IPS DF 6.9 (cell line): ENCODE results near the gene ROBO1.

ENCODE experiments used
- DNase-seq: peaks from one replicate; pipeline ENCODE4 v3.0.0-alpha.2; 2013; ENCODE audit warnings: low read depth, low spot score
- H3K27ac ChIP-seq: one replicate; pipeline ENCODE4 v1.5.1; 2013; ENCODE audit warnings: low read length, control low read depth
- H3K27me3 ChIP-seq: 2 replicates; pipeline ENCODE4 v1.6.1; 2013; ENCODE audit warnings: mild to moderate bottlenecking, low read length; ENCODE audit not compliant: control insufficient read depth, insufficient read depth
- H3K36me3 ChIP-seq: 2 replicates; pipeline ENCODE4 v1.6.1; 2013; ENCODE audit warnings: low read length; ENCODE audit not compliant: control insufficient read depth, insufficient read depth
- H3K4me1 ChIP-seq: 2 replicates; pipeline ENCODE4 v1.6.1; 2013; ENCODE audit warnings: low read length; ENCODE audit not compliant: control insufficient read depth, insufficient read depth
- H3K4me3 ChIP-seq: 2 replicates; pipeline ENCODE4 v1.5.1; 2013; ENCODE audit warnings: mild to moderate bottlenecking, low read length
- H3K9me3 ChIP-seq: 2 replicates; pipeline ENCODE4 v1.6.1; 2013; ENCODE audit warnings: low read length, inconsistent platforms; ENCODE audit not compliant: control insufficient read depth, insufficient read depth
- WGBS: extraction: QIAGEN DNeasy Blood & Tissue Kit; methylation state at CpG from one replicate; pipeline ENCODE4 v1.1.7; 2013; ENCODE audit warnings: mixed read lengths, missing lambda C conversion rate; ENCODE audit not compliant: insufficient read length, insufficient coverage; 5-methylcytosine and 5-hydroxymethylcytosine counted together

ROBO1 gene

DNA sequence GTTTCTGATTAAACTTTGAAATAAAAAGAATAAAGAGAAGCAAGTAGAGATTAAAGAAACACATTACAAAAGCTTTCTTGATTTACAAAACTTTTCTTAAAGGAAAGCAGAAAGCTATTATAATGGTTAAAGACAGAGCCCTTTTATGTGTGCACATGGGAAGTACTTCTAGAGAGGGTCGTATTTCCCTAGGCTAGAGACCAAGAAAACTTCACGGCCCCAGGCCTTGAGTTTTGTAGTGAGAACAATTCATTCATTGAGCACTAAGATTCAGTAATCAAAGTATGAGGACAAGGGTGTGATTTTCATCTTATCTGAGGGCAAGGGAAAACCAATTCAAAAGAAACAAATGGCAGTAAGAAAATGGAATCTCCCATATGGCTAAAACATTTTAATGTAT lies 854.1 kb downstream of the ROBO1 start:
- no CpG with 5 or more reads among the region's 2 CpGs for WGBS
- DNase-seq: no peak
- Histone ChIP-seq H3K4me3 (no peak overlapping the region), H3K27me3 (no peaks in the 10 kb centered on the region), H3K4me1 (no peaks in the 10 kb centered on the region), H3K27ac (no peak overlapping the region), H3K9me3 (no peaks in the 10 kb centered on the region), H3K36me3 (no peaks in the 10 kb centered on the region)

DNA sequence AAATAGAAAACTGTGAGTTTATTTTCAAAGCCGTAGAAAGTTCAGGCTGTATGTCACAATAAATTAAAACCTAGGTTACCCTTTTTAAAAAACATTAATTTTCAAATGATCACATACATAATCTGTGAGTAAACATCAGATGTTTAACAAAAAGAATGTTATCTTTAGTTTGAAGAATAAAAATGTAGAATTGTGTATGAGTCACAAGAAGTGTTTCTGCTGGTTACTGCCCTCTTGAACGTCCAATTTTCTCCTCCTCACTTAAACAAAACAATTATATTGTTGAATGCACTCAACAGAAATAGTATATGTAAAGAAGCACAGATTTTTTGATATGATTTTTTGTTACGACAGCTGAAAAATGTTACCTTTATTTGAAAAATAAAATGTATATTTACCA lies 855.1 kb downstream of the ROBO1 start:
- H3K4me3 ChIP-seq: no peak overlapping the region
- no peak overlapping the region for H3K27ac ChIP-seq
- no CpG with 5 or more reads among the region's 3 CpGs for WGBS
- DNase-seq: no peak
- no peaks in the 10 kb centered on the region for H3K27me3 ChIP-seq
- H3K9me3 ChIP-seq: no peaks in the 10 kb centered on the region
- H3K4me1 ChIP-seq: no peaks in the 10 kb centered on the region
- no peaks in the 10 kb centered on the region for H3K36me3 ChIP-seq

DNA sequence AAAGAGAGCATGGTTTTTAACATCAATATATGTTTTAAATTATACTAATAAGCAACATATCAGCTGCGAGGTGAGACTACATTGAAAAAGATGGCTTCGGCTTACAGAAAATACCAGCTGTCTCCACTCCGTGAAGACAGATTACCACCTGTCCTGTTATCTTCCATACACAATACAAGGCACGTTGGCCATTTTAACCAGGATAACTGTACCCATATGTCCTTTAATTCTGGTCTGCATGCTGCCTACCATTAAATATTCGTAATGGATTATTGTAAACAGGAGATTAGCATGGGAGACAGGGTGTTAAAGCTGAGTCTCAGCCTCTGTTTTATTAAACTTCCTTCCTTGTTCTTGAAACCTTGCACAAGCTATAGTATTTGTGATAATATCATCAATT lies 855.5 kb downstream of the ROBO1 start:
- no peak for DNase-seq
- Histone ChIP-seq H3K9me3 (no peaks in the 10 kb centered on the region), H3K36me3 (no peaks in the 10 kb centered on the region), H3K27ac (no peak overlapping the region), H3K4me1 (no peaks in the 10 kb centered on the region), H3K27me3 (no peaks in the 10 kb centered on the region), H3K4me3 (no peak overlapping the region)
- WGBS: no CpG with 5 or more reads among the region's 5 CpGs

DNA sequence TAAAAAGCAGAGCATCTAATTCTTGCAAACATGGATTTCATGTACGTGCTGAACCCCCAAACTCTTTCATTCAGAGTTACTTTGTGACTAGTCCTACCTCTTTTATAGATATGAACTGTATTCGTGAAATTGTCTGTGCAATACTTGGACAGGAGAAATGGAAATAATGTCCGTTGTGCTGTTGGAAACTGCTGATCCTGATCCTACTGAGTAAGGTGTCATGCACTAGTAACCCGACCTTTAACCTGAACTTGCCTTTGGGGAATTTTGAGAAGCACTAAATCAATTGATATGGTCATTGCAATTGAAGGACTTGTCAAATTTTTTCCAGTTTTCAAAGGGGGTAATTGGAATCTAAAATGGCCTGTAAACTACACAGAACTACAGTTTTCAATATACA lies 856.4 kb downstream of the ROBO1 start:
- Histone ChIP-seq H3K27me3 (no peaks in the 10 kb centered on the region), H3K9me3 (no peaks in the 10 kb centered on the region), H3K36me3 (no peaks in the 10 kb centered on the region), H3K27ac (no peak overlapping the region), H3K4me1 (no peaks in the 10 kb centered on the region), H3K4me3 (no peak overlapping the region)
- no peak for DNase-seq
- WGBS: no CpG with 5 or more reads among the region's 4 CpGs

DNA sequence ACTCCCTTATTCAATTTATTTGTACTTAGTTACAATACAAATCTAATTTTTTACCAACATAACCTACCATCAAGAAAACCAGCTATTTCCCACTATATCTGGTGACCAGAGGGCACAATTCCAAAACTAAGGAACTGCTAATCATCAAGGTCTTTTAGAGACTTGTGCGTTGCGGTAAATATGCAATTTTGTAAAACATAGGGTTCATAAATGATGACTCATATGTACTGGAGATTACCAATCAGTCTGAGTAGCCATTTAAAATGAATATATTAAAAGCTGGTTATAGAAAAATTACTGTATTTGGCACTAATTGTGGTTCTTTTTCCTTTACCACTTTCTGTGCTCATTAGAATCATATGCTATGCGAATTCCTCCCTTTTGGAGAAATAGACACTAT lies 859.6 kb downstream of the ROBO1 start:
- Histone ChIP-seq H3K27ac (no peak overlapping the region), H3K4me3 (no peak overlapping the region), H3K9me3 (no peaks in the 10 kb centered on the region), H3K36me3 (no peaks in the 10 kb centered on the region), H3K27me3 (no peaks in the 10 kb centered on the region), H3K4me1 (no peaks in the 10 kb centered on the region)
- WGBS: no CpG with 5 or more reads among the region's 3 CpGs
- DNase-seq: no peak

DNA sequence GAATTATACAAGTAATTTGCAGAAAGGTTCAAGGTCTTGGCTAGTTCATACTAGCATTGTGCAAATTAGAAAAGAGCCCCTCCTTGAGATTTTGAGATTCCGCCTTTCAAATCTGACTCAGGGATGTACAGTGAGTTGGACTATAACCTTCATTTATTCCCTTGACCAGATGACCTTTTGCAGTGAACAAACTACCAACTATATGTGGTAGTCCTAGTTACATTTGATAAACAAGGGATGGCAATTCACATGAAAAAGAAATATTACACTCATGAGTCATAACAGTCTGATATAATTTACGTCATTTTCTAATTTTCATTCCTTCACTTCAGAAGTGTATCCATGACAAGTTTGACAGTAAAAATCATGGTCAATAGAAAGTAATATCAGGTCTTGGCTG lies 860.4 kb downstream of the ROBO1 start:
- Histone ChIP-seq H3K27me3 (no peaks in the 10 kb centered on the region), H3K36me3 (no peaks in the 10 kb centered on the region), H3K9me3 (no peaks in the 10 kb centered on the region), H3K27ac (no peak overlapping the region), H3K4me1 (no peaks in the 10 kb centered on the region), H3K4me3 (no peak overlapping the region)
- no CpG with 5 or more reads among the region's 2 CpGs for WGBS
- DNase-seq: no peak

DNA sequence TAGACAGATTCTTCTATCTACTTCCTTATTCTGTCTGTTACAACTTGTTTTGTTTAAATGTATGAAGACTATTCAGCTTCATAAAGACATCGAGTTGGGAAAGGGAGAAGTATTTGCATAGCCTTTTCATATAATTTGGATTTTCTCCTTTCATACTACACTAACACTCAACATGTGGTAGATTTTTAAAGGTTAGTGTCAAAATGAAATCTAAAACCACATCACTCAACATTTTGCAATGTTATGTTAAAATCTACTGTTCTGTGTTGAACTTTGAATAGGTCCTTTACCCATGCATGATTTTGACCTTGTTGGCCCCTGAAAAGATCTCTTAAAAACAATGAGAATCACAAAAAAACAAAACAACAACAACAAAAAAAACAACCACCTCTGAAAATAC lies 860.9 kb downstream of the ROBO1 start:
- no CpG with 5 or more reads among the region's 1 CpG for WGBS

DNA sequence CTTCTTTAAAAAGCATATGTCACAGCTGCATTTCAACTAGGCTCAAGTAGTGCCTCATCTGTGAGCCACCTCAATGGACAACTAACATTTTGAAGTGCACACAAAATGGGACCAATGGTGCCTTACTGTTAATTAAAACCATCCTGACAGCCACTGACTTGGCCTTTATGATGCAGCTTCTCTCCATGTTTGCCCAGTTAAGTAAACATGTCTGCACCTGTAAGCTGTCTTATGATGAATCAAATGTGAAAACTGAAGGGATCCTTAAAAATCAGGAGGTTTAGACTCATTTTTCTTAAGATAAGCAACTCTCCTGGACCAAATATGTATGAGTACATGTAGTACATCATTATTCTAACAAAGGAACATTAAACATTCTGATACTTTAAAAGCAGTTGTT lies 861.6 kb downstream of the ROBO1 start:
- Histone ChIP-seq H3K9me3 (no peaks in the 10 kb centered on the region), H3K36me3 (no peaks in the 10 kb centered on the region), H3K27ac (no peak overlapping the region), H3K27me3 (no peaks in the 10 kb centered on the region), H3K4me1 (no peaks in the 10 kb centered on the region), H3K4me3 (no peak overlapping the region)
- no peak for DNase-seq

More for the DNA sequence above, 860.9 kb downstream of the ROBO1 start:
- H3K27ac ChIP-seq: no peak overlapping the region
- H3K4me3 ChIP-seq: no peak overlapping the region
- no peaks in the 10 kb centered on the region for H3K36me3 ChIP-seq
- no peak for DNase-seq
- no peaks in the 10 kb centered on the region for H3K4me1 ChIP-seq
- H3K27me3 ChIP-seq: no peaks in the 10 kb centered on the region
- no peaks in the 10 kb centered on the region for H3K9me3 ChIP-seq

DNA sequence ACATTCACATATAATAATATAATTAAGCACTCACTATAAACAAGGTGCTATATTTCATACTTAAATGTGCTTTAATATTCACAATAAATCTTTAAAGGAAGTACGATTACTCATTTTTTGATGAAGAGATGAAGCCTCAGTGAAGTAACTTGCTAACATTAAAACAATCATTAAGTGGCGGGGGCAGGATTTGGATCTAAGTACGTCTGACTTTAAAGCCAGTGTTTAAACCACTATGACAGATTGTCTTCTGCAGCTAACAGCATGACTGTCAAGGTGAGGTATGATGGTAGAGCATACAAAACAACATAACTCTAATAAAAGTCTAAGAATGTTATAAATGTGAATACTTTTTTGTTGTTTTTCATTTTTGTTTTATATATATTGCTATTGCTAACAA lies 862.1 kb downstream of the ROBO1 start:
- no peak for DNase-seq
- no CpG with 5 or more reads among the region's 3 CpGs for WGBS
- Histone ChIP-seq H3K27ac (no peak overlapping the region), H3K4me3 (no peak overlapping the region), H3K36me3 (no peaks in the 10 kb centered on the region), H3K9me3 (no peaks in the 10 kb centered on the region), H3K4me1 (no peaks in the 10 kb centered on the region), H3K27me3 (no peaks in the 10 kb centered on the region)

DNA sequence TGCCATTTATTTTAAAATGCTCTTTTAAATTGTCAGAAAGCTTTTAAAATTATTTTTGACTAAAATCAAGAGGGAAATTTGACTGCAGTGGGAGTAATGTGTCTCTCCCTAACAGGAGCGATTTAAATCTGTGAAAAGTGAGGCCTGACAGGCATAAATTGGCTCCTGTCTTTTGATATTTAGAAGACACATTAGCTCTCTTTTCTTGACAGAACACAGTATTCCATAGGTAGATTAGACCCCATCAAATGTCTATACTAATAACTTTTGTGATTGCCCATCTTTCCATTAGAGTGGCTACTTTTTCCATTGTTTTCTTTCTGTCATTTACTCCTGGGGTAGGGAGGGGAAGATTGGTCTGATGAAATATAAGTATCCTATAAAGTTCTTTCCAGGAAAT lies 866.3 kb downstream of the ROBO1 start:
- Histone ChIP-seq H3K27me3 (no peaks in the 10 kb centered on the region), H3K27ac (no peak overlapping the region), H3K36me3 (no peaks in the 10 kb centered on the region), H3K9me3 (no peaks in the 10 kb centered on the region), H3K4me3 (no peak overlapping the region), H3K4me1 (peaks cover 3% of the 10 kb centered on the region; the same call in 1 of the 2 replicates)
- DNase-seq: no peak
- no CpG with 5 or more reads among the region's 1 CpG for WGBS

DNA sequence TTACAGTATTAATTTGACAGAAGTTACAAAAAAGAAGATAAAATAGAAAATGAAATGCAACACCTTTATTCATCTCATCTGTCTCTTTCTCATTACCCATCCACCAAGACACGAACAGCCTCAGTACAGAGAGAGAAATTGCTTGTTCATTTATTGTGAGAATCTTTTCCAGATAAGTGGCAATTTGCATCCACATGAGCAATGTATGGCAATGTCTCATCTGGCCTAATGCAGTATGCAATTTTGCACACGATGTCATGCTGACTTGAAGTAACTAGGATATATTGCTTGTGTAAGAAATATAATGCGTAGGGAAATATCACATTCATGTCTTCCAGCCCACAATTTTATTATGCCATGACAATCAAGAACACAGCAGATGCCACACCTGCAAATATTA lies 866.9 kb downstream of the ROBO1 start:
- peaks cover 3% of the 10 kb centered on the region; the same call in 1 of the 2 replicates for H3K4me1 ChIP-seq
- no peaks in the 10 kb centered on the region for H3K27me3 ChIP-seq
- no CpG with 5 or more reads among the region's 3 CpGs for WGBS
- DNase-seq: no peak
- no peak overlapping the region for H3K4me3 ChIP-seq
- H3K36me3 ChIP-seq: no peaks in the 10 kb centered on the region
- H3K9me3 ChIP-seq: no peaks in the 10 kb centered on the region
- H3K27ac ChIP-seq: no peak overlapping the region
